ENCODE measurements around the gene ZNHIT6.
"Not testable (repeated sequence)": the region's sequence is repeated elsewhere in the genome, so short reads cannot be mapped to it uniquely, and the experiment has no call there.

Gene ZNHIT6, protein sequence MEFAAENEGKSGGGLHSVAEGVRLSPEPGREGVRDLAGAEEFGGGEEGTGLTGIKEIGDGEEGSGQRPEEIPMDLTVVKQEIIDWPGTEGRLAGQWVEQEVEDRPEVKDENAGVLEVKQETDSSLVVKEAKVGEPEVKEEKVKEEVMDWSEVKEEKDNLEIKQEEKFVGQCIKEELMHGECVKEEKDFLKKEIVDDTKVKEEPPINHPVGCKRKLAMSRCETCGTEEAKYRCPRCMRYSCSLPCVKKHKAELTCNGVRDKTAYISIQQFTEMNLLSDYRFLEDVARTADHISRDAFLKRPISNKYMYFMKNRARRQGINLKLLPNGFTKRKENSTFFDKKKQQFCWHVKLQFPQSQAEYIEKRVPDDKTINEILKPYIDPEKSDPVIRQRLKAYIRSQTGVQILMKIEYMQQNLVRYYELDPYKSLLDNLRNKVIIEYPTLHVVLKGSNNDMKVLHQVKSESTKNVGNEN

GRCh38 chr1:85707990-85708828 lies at the start of gene ZNHIT6:
Gene ZNHIT6 (minus strand): TSS chr1:85708433. CDS start chr1:85708284, 149 bp downstream.
- DNase-seq (ENCODE audit: low read depth in 2 of 2): peak; percentile 65 to 80

GRCh38 chr1:85756864-85757263 lies 48.6 kb upstream of the ZNHIT6 start:
- no peak for DNase-seq (ENCODE audit: low read depth in 2 of 2)

GRCh38 chr1:85748120-85748519 lies 39.9 kb upstream of the ZNHIT6 start:
- DNase-seq (ENCODE audit: low read depth in 2 of 2): no peak

DNA sequence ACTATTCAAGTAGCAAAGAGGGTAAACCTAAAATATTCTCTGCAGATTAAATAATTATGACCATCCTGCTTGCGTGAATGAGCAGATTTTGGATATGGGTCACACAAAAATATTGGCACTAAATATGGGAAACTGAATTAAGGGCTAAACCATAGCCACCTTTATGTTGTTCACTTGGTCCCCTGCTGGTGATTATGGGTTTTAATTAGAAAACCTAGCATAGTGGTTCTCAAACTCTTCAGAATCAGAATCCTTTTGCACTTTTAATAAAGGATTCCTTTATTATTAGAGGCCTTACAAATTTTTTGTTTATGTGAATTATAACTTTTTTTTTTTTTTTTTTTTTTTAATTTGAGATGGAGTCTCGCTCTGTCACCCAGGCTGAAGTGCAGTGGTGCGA lies 38.5 kb upstream of the ZNHIT6 start:
- no peak for DNase-seq (ENCODE audit: low read depth in 2 of 2)

- DNase-seq (ENCODE audit: low read depth in 2 of 2): no peak
Observed at GRCh38 chr1:85743814-85744213, 35.6 kb upstream of the ZNHIT6 start.

DNA sequence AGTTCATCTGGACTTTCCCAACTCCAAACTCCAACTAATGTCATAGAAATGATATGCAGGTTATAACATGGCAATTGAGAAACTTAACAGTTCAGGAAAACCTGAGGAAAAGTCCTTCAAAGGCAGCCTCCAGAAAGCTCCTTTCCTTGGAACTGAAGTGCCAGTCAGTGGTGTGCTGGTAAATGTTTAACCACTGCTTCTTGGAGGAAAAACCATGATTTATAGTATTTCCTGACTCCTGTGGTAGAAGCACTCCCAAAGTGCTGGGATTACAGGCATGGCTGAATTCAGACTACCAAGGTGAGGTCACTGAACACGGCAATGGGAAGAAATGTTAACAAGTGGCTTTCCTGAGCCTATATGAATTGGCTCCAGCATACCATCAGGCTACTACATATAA lies 26.7 kb upstream of the ZNHIT6 start:
- DNase-seq (ENCODE audit: low read depth in 2 of 2): no peak

DNA sequence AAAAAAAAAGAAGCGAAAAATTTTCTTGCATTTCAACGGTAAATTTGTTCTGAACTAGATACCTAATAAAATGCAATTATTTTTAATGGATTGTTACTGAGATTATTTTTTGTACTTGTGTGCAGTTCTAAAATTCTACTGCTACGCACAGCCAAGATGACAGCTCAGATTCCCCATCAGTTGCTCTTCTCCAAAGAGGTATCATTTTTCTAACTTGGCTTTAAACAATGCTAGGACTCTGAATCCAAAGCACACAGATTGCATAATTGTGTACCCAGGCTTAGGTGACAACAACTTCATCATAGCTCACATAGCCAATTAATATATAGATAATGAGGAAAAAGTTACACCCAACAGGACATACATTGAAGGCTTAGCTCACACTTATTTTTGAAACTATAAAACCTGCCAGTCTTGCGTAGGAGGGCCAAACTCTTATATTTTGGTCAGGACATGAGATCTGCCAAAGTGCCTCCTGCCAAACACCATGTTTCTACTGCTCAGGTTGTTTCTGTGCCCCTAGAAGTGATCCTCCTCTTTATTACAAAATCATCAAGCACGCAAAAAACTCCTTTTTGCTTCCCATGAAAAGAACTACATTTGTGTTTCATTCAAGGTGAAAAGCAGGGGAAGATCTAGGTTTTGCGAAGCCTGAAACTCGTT lies 10.6 kb upstream of the ZNHIT6 start:
- DNase-seq (ENCODE audit: low read depth in 2 of 2): no peak

GRCh38 chr1:85714418-85715114 lies 6.3 kb upstream of the ZNHIT6 start:
- not testable (repeated sequence) for DNase-seq (ENCODE audit: low read depth in 2 of 2)

- DNase-seq (ENCODE audit: low read depth in 2 of 2): no peak
Observed at GRCh38 chr1:85708829-85709227, 595 bp upstream of the ZNHIT6 start.

DNA sequence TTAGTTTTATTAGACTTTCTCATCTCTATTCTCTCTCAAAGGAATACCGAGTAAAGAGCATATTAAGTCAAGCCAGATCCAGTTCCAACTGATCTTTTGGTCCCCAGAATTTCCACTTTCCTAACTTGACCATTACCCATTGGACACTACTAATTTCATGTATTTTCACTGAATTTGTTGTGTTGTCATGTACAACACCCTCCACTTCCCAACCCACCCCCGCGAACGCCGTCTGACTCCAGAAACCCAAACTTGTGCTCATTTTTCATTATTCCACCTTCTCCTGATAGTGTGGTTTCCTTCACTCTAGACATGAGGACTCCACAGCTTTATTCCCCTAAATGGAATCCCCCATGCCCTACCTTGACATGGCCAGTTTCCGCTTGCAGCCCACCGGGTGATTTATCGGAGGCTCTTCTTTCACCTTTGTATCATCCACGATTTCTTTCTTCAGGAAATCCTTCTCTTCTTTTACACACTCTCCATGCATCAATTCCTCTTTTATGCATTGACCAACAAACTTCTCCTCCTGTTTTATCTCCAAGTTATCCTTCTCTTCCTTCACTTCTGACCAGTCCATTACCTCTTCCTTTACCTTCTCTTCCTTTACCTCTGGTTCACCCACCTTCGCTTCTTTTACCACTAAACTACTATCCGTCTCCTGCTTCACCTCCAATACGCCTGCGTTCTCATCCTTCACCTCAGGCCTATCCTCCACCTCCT lies 805 bp downstream of the ZNHIT6 start:
- no peak for DNase-seq (ENCODE audit: low read depth in 2 of 2)

GRCh38 chr1:85705940-85706339 lies 2.3 kb downstream of the ZNHIT6 start:
- DNase-seq (ENCODE audit: low read depth in 2 of 2): no peak

GRCh38 chr1:85700422-85700821 lies 7.8 kb downstream of the ZNHIT6 start:
- no peak for DNase-seq (ENCODE audit: low read depth in 2 of 2)

DNA sequence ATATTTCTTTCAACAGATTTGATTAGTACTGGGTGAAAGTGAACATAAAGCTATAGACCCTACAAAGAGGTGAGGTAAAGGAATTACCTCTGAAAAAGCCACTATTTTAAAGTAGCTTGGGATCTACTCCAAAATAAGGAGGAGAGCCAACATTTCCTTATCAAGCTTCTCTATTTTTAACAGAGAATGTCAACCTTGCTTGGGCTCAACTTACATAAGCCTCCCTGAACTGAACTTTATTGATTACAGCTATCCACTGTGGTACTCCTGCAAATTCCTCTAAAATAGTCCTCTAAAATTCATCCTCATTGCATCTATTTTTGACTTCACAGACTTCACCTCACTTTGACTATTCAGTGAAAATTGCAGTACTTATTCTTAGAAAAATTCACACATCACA lies 10.3 kb downstream of the ZNHIT6 start:
- no peak for DNase-seq (ENCODE audit: low read depth in 2 of 2)

DNA sequence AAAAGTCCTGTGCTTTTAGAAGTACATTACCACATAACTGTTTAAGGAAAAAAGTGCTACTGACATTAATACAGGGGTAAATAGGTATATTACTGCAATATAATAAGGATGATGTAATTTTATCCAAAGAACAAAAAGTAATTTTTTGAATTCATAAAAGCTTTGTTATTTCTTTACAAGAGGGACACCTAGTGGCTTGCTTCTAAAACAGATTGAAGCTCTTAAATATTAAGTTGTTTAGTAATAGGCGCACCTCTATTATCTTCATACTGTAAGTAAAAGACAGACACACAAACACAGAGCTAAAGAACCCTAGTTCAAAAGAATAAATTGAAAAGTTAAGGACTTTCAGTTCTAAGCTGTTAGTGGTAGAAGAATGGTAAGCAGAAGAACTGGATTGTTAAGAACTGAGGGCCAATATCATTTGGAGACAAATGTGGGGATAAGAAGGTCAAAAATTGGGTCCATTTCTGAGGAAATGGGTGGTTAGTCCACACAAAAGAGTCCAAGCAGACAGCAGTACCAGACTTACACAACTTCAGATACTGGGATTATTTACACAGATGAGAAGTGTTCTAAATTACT lies 15.4 kb downstream of the ZNHIT6 start:
- no peak for DNase-seq (ENCODE audit: low read depth in 2 of 2)

DNA sequence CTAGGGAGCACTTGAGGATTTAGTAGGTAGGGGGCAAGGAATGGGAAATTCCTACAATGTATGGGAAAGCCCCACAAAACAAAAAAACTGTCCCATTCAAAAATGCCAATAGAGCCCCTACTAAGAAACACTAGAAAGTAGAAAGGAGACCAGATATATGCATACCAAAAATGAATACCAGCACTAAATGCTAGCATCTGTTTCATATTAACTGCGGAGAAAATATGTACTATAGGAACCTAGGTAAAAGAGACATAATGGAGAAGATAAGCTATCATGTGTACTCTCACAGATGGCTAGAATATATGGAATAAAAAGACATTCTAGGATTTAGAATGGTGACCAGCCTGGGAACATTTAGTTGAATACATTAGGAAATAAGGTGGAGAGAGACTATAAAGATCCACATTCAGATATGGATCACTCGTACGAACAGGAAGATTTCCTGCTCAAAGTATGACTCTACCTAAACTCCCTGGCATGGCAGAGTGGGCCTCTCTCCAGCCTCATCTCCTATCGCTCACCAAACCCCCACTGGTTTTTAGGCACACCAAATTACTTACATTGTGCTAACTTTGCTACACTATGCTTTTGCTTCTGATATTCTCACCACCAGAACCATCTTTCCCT lies 18.3 kb downstream of the ZNHIT6 start:
- DNase-seq (ENCODE audit: low read depth in 2 of 2): no peak

DNA sequence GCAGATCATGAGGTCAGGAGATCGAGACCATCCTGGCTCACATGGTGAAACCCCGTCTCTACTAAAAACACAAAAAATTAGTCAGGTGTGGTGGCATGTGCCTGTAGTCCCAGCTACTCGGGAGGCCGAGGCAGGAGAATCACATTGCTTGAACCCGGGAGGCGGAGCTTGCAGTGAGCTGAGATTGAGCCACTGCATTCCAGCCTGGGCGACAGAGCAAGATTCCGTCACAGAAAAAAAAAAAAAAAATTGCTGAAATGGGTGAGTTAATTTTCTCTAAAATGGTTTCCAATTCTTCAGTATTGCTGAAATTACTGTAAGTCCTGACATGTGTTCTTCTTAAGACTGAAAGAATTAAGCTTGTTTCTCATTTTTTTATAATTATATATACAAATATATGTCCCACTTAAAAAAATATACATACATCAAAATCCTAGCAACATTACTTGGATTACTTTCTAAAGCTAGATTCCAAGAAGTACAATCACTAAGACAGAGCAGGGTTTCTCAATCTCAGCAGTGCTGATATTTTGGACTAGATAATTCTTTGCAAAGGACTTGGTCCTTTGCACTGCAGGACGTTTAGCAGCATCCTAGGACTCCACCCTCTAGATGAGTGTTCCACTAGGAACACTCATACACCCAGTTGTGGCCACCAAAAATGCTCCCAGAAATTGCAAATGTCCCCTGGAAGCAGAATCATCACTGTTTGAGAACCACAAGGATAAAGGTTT lies 24.8 kb downstream of the ZNHIT6 start:
- DNase-seq (ENCODE audit: low read depth in 2 of 2): no peak

- no peak for DNase-seq (ENCODE audit: low read depth in 2 of 2)
Observed at GRCh38 chr1:85681087-85681486, 27.1 kb downstream of the ZNHIT6 start.

- DNase-seq (ENCODE audit: low read depth in 2 of 2): no peak
Observed at GRCh38 chr1:85678193-85678592, 30.0 kb downstream of the ZNHIT6 start.

GRCh38 chr1:85677656-85678055 lies 30.6 kb downstream of the ZNHIT6 start:
- no peak for DNase-seq (ENCODE audit: low read depth in 2 of 2)
